Measurements from ENCODE around the gene ENO4.

ENO4 gene

GRCh38 chr10:116831086-116831485 is 18.2 kb upstream of the ENO4 start:
- no peak for DNase-seq

GRCh38 chr10:116831790-116832189 is 17.5 kb upstream of the ENO4 start:
- DNase-seq, result no peak

- no peak for DNase-seq
Measured at GRCh38 chr10:116833986-116834985, 15.0 kb upstream of the ENO4 start.

GRCh38 chr10:116835658-116836057 is 13.6 kb upstream of the ENO4 start:
- no peak for DNase-seq

- DNase-seq, result no peak
Measured at GRCh38 chr10:116836083-116836482, 13.2 kb upstream of the ENO4 start.

- DNase-seq, result no peak
Measured at GRCh38 chr10:116836902-116837523, 12.3 kb upstream of the ENO4 start.

GRCh38 chr10:116838143-116838725 is 11.1 kb upstream of the ENO4 start:
- no peak for DNase-seq

GRCh38 chr10:116840389-116841075 is 8.8 kb upstream of the ENO4 start:
- DNase-seq, result no peak

- no peak for DNase-seq
Measured at GRCh38 chr10:116845823-116846222, 3.5 kb upstream of the ENO4 start.

GRCh38 chr10:116848032-116848943 is 1.0 kb upstream of the ENO4 start:
- DNase-seq, result no peak

- DNase-seq, result no peak
Measured at GRCh38 chr10:116848944-116849247, 403 bp upstream of the ENO4 start.

- DNase-seq, result no peak
Measured at GRCh38 chr10:116850058-116850611, 836 bp downstream of the ENO4 start.

- DNase-seq, result no peak
Measured at GRCh38 chr10:116852246-116852645, 2.9 kb downstream of the ENO4 start.

GRCh38 chr10:116853287-116853686 is 4.0 kb downstream of the ENO4 start:
- no peak for DNase-seq

GRCh38 chr10:116853701-116854100 is 4.4 kb downstream of the ENO4 start:
- no peak for DNase-seq

GRCh38 chr10:116857156-116857555 is 7.9 kb downstream of the ENO4 start:
- DNase-seq, result no peak

- no peak for DNase-seq
Measured at GRCh38 chr10:116861796-116862195, 12.5 kb downstream of the ENO4 start.

GRCh38 chr10:116864436-116864835 is 15.1 kb downstream of the ENO4 start:
- no peak for DNase-seq

GRCh38 chr10:116866066-116866465 is 16.8 kb downstream of the ENO4 start:
- DNase-seq, result no peak

- DNase-seq, result no peak
Measured at GRCh38 chr10:116866987-116867595, 17.8 kb downstream of the ENO4 start.

- DNase-seq, result no peak
Measured at GRCh38 chr10:116868198-116868676, 18.9 kb downstream of the ENO4 start.

All from right kidney (tissue), 1 donor.